Neutrophil (primary cell): Measurements from ENCODE around the gene MED12L.
A peak's percentile ranks its signal among the peaks of the same experiment; 100 is the strongest.

Source experiments
- H3K27ac ChIP-seq: fragments of 200-600 bp; sonication (generic); 2 replicates; pipeline ENCODE4 v1.5.1; 2016; ENCODE audit warnings: mild to moderate bottlenecking, moderate library complexity
- H3K27me3 ChIP-seq: fragments of 200-600 bp; sonication (generic); 2 replicates; pipeline ENCODE4 v1.6.0; 2016; ENCODE audit warnings: mild to moderate bottlenecking
- H3K36me3 ChIP-seq: fragments of 200-600 bp; sonication (generic); 2 replicates; pipeline ENCODE4 v1.5.1; 2017
- H3K4me1 ChIP-seq, 2 experiments: fragments of 200-600 bp in 1 of 2; sonication (generic) in 1 of 2; 1 replicate in 1 of 2; 2 replicates in 1 of 2; pipeline versions ENCODE4 v1.5.1 to v1.6.1; 2013 to 2016; ENCODE audit warnings: low read depth in 1 of 2, low read length in 1 of 2, mild to moderate bottlenecking in 1 of 2, moderate library complexity in 1 of 2; ENCODE audit not compliant: control insufficient read depth in 1 of 2, insufficient read depth in 1 of 2
- H3K4me3 ChIP-seq, 2 experiments: fragments of 200-600 bp in 1 of 2; sonication (generic) in 1 of 2; 1 replicate in 1 of 2; 2 replicates in 1 of 2; pipeline ENCODE4 v1.5.1; 2013 to 2016; ENCODE audit warnings: low read depth in 1 of 2, low read length in 1 of 2, mild to moderate bottlenecking in 1 of 2, moderate library complexity in 1 of 2
- H3K9me3 ChIP-seq: fragments of 200-600 bp; sonication (generic); 2 replicates; pipeline ENCODE4 v1.5.1; 2016
- TF ChIP-seq, protein P1 (sequence below): fragments of 200-600 bp; sonication (generic); IDR thresholded peaks from 2 replicates; pipeline ENCODE4 v1.5.1; 2016; ENCODE audit warnings: antibody characterized with exemption

MED12L gene

DNA sequence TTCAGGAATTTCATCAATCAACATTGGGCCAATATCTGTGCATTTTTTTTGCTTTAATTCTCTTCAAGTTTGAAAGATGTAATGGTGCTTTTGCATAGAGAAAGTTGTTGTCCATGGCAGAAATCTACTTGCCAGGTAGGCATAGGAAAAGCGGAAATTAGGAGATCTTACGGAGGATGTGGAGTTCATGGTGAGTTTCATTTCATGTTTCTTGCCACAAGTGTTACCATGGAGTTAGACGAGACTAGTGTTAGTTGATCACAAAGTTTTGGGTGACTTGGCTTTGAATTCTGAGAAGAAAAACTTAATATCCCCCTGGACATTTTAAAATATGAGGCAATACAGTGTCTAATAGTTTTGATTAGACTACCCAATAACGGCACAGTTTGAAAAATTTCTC, 244.9 kb downstream of the MED12L start:
- H3K4me1 ChIP-seq = peaks cover 67 to 77% of the 10 kb centered on the region in 2 experiments
- H3K27ac ChIP-seq = peak overlapping the region; percentile 88
- H3K9me3 ChIP-seq = no peaks in the 10 kb centered on the region
- peaks cover 10% of the 10 kb centered on the region for H3K36me3 ChIP-seq
- TF ChIP-seq, protein P1, sequence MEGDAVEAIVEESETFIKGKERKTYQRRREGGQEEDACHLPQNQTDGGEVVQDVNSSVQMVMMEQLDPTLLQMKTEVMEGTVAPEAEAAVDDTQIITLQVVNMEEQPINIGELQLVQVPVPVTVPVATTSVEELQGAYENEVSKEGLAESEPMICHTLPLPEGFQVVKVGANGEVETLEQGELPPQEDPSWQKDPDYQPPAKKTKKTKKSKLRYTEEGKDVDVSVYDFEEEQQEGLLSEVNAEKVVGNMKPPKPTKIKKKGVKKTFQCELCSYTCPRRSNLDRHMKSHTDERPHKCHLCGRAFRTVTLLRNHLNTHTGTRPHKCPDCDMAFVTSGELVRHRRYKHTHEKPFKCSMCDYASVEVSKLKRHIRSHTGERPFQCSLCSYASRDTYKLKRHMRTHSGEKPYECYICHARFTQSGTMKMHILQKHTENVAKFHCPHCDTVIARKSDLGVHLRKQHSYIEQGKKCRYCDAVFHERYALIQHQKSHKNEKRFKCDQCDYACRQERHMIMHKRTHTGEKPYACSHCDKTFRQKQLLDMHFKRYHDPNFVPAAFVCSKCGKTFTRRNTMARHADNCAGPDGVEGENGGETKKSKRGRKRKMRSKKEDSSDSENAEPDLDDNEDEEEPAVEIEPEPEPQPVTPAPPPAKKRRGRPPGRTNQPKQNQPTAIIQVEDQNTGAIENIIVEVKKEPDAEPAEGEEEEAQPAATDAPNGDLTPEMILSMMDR = no peak
- no peaks in the 10 kb centered on the region for H3K27me3 ChIP-seq
- peak overlapping the region; percentile 79 to 90 for H3K4me3 ChIP-seq

DNA sequence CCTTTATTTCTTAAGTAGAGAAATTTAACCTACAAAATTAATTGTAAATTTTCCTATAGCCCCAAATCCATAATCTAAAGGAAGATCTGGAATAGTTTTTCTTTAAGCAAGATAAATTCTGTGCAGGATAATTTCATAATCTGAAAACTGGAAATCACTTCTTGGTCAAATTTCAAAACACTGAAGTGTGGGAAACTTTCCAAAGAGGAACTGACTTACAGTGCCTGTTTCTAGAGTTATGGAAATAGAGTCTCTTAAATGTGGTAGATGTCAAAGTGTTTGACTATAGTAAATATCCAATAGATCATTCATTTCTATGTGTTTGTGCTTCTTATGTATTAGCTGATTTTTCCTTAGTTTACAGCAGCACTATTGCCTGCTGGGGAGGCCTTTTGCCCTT, 245.4 kb downstream of the MED12L start:
- Histone ChIP-seq H3K36me3 (peaks cover 10% of the 10 kb centered on the region), H3K4me3 (peak overlapping the region; percentile 79 to 90), H3K27me3 (no peaks in the 10 kb centered on the region), H3K9me3 (no peaks in the 10 kb centered on the region), H3K4me1 (peaks cover 62 to 72% of the 10 kb centered on the region in 2 experiments), H3K27ac (peak overlapping the region; percentile 88)
- TF ChIP-seq, protein P1 = no peak

DNA sequence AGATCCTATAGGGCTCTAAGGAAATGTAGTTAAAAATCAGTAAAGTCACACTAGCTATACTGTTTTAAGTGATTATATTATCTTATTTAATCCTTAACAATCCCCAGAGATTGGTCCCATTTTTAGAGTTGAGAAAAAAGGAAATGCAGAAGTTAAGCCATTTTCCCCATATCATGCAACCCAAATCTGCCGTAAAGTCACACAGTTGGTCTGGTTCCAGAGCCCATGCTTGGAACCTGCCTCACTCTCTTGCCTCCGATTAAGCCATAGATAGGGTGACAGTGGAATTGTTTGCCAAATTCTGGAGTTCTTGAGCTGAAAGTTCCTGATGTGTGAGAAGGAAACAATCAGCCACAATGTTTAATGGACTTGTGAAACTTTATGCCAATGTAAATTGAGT, 246.2 kb downstream of the MED12L start:
- H3K36me3 ChIP-seq = peaks cover 5% of the 10 kb centered on the region
- H3K4me1 ChIP-seq = peaks cover 54 to 64% of the 10 kb centered on the region in 2 experiments
- peak overlapping the region; percentile 79 to 90 for H3K4me3 ChIP-seq
- H3K27me3 ChIP-seq = no peaks in the 10 kb centered on the region
- no peaks in the 10 kb centered on the region for H3K9me3 ChIP-seq
- TF ChIP-seq, protein P1 = no peak
- H3K27ac ChIP-seq = peak overlapping the region; percentile 88

DNA sequence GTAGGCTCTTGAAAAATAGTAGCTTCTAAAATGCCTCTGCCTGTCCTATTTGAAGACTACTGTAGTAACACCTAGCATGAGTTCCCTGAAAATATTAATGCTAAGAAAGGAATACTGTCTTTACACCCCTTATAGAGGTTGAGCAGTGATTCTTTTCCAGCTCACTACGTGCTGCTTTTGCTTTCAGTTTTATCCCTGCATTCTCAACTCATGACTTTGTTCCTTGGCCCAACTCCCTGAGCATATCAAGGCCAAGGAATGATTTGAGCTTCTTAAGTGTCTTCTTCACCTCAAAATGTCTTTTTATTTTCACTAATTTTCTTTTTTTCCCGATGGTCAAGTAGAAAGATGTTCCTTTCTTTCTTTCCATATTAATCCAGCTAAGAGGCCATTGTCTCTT, 260.4 kb downstream of the MED12L start:
- no peaks in the 10 kb centered on the region for H3K36me3 ChIP-seq
- H3K27me3 ChIP-seq = no peaks in the 10 kb centered on the region
- TF ChIP-seq, protein P1 = no peak
- H3K27ac ChIP-seq = peak overlapping the region; percentile 95
- H3K4me1 ChIP-seq = peaks cover 73 to 74% of the 10 kb centered on the region in 2 experiments
- no peaks in the 10 kb centered on the region for H3K9me3 ChIP-seq
- H3K4me3 ChIP-seq = peak overlapping the region; percentile 60 to 66

DNA sequence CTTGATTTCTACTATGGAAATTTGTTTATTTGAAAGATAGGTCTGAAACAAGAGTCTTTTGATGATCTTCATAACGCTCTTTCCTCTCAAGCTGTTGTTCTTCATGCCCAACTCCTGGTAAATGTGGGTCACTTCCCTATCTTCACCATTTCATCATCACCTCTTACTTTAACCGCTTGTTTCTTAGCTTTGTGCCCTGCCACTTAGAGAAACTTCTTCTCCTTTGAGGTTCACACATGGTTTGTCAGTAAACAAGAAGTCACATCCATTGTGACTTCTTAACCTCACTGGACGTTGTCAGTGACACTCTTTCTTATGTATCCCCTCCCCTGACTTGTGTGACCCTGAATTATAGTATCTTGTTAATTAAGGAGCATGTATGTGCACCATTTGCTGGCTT, 260.8 kb downstream of the MED12L start:
- Histone ChIP-seq H3K27me3 (no peaks in the 10 kb centered on the region), H3K4me1 (peaks cover 75% of the 10 kb centered on the region in 2 experiments), H3K36me3 (no peaks in the 10 kb centered on the region), H3K9me3 (no peaks in the 10 kb centered on the region), H3K27ac (peak overlapping the region; percentile 95), H3K4me3 (peak overlapping the region; percentile 60 to 66)
- TF ChIP-seq, protein P1 = no peak

DNA sequence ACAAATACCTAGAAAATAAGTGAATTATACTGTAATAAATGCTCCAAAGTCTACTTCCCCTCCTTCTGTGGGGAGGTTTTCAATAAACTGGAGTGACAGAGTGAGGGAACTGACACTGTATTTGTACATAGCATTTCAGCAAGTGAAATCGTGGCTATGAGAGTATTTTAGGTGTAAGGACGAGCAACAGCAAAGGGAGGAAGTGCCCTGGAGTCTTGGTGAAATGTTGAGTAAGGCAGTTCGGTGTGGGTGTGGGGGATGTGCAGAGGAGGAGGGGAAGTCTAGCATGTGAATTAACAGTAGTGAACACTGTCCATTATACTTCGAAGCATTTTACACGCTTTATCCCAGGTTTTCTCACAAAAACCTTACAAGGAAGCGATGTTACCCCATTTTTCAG, 262.0 kb downstream of the MED12L start:
- Histone ChIP-seq H3K9me3 (no peaks in the 10 kb centered on the region), H3K4me3 (peak overlapping the region; percentile 60 to 66), H3K27me3 (no peaks in the 10 kb centered on the region), H3K27ac (peak overlapping the region; percentile 95), H3K36me3 (no peaks in the 10 kb centered on the region), H3K4me1 (peaks cover 86 to 87% of the 10 kb centered on the region in 2 experiments)
- TF ChIP-seq, protein P1 = no peak
